MM.1S (cell line): ENCODE data around the gene RPL35.

Experiments used
- DNase-seq: peaks from one replicate; pipeline ENCODE4 v3.0.0-alpha.2; 2015
- H2AFZ ChIP-seq: fragments of 300-600 bp; sonication (generic); 2 replicates; pipeline ENCODE4 v1.6.0; 2016; ENCODE audit warnings: antibody characterized with exemption, low read length
- H3F3A ChIP-seq: fragments of 300-600 bp; sonication (generic); 2 replicates; pipeline ENCODE4 v1.6.1; 2016; ENCODE audit warnings: mild to moderate bottlenecking, antibody characterized with exemption, low read length, moderate library complexity, mixed read lengths; ENCODE audit not compliant: insufficient read depth
- H3K27ac ChIP-seq: fragments of 300-600 bp; sonication (generic); 2 replicates; pipeline ENCODE4 v1.5.1; 2016; ENCODE audit warnings: mild to moderate bottlenecking, low read length
- H3K27me3 ChIP-seq: fragments of 300-600 bp; sonication (generic); replicated peaks from 2 replicates; pipeline ENCODE4 v1.6.0; 2016; ENCODE audit warnings: low read length; ENCODE audit not compliant: insufficient read depth
- H3K36me3 ChIP-seq: fragments of 300-600 bp; sonication (generic); replicated peaks from 2 replicates; pipeline ENCODE4 v1.6.1; 2016; ENCODE audit warnings: mild to moderate bottlenecking, low read length, mixed read lengths; ENCODE audit not compliant: insufficient read depth
- H3K4me1 ChIP-seq: fragments of 300-600 bp; sonication (generic); 2 replicates; pipeline ENCODE4 v1.6.1; 2016; ENCODE audit warnings: low read length, mixed read lengths
- H3K4me2 ChIP-seq: fragments of 300-600 bp; sonication (generic); 2 replicates; pipeline ENCODE4 v1.6.0; 2016; ENCODE audit warnings: low read depth, low read length
- H3K4me3 ChIP-seq: fragments of 300-600 bp; sonication (generic); 2 replicates; pipeline ENCODE4 v1.5.1; 2016; ENCODE audit warnings: low read length, mixed read lengths
- H3K79me2 ChIP-seq: fragments of 300-600 bp; sonication (generic); 2 replicates; pipeline ENCODE4 v1.6.1; 2016; ENCODE audit warnings: mixed run types, low read length, mixed read lengths
- H3K9ac ChIP-seq: fragments of 300-600 bp; sonication (generic); 2 replicates; pipeline ENCODE4 v1.6.1; 2016; ENCODE audit warnings: low read length, mixed read lengths
- H3K9me2 ChIP-seq: fragments of 300-600 bp; sonication (generic); replicated peaks from 2 replicates; pipeline ENCODE4 v1.6.1; 2016; ENCODE audit warnings: mild to moderate bottlenecking, low read length, mixed read lengths; ENCODE audit not compliant: insufficient read depth
- H3K9me3 ChIP-seq: fragments of 300-600 bp; sonication (generic); replicated peaks from 2 replicates; pipeline ENCODE4 v1.6.1; 2016; ENCODE audit warnings: mild to moderate bottlenecking, low read length, mixed read lengths; ENCODE audit not compliant: insufficient read depth
- H4K20me1 ChIP-seq: fragments of 300-600 bp; sonication (generic); 2 replicates; pipeline ENCODE4 v1.6.1; 2016; ENCODE audit warnings: mild to moderate bottlenecking, low read length, moderate library complexity, mixed read lengths; ENCODE audit not compliant: insufficient read depth
- CTCF ChIP-seq: fragments of 300-600 bp; sonication (generic); IDR thresholded peaks from 2 replicates; pipeline ENCODE4 v1.5.1; 2016; ENCODE audit warnings: antibody characterized with exemption, low read length, mixed read lengths
- EZH2 ChIP-seq: fragments of 300-600 bp; sonication (generic); optimal IDR thresholded peaks from 2 replicates; pipeline ENCODE3; 2017; ENCODE audit warnings: low read depth, mild to moderate bottlenecking, antibody characterized with exemption, low read length, mixed read lengths
- EZH2phosphoT487 ChIP-seq: fragments of 300-600 bp; sonication (generic); IDR thresholded peaks from 2 replicates; pipeline ENCODE4 v1.6.1; 2018; ENCODE audit warnings: antibody characterized with exemption, low read length

Gene RPL35

GRCh38 chr9:124820698-124821623 is 40.8 kb downstream of the RPL35 start:
- Histone ChIP-seq H3K27ac (no peak overlapping the region), H3K79me2 (no peaks in the 10 kb centered on the region), H4K20me1 (no peaks in the 10 kb centered on the region), H3K9me3 (no peaks in the 10 kb centered on the region), H3K9ac (no peak overlapping the region), H3F3A (no peaks in the 10 kb centered on the region), H3K9me2 (no peaks in the 10 kb centered on the region), H3K4me2 (no peak overlapping the region), H3K36me3 (no peaks in the 10 kb centered on the region), H3K4me1 (no peaks in the 10 kb centered on the region), H3K27me3 (no peaks in the 10 kb centered on the region), H3K4me3 (no peak overlapping the region), H2AFZ (no peak overlapping the region)
- DNase-seq: no peak
- TF ChIP-seq EZH2phosphoT487: no peak
- TF ChIP-seq CTCF: no peak
- TF ChIP-seq EZH2: no peak

- no peak overlapping the region for H3K9ac ChIP-seq
- TF ChIP-seq CTCF: no peak
- TF ChIP-seq EZH2phosphoT487: no peak
- no peak for TF ChIP-seq EZH2
- H3K4me3 ChIP-seq: no peak overlapping the region
- no peak for DNase-seq
- H3K27ac ChIP-seq: no peak overlapping the region
- H4K20me1 ChIP-seq: no peaks in the 10 kb centered on the region
- no peaks in the 10 kb centered on the region for H3K9me2 ChIP-seq
- no peaks in the 10 kb centered on the region for H3F3A ChIP-seq
- no peaks in the 10 kb centered on the region for H3K79me2 ChIP-seq
- H2AFZ ChIP-seq: 0 out of 2 replicates have a peak overlapping the region, but pooled peaks have one; percentile 0
- no peaks in the 10 kb centered on the region for H3K4me1 ChIP-seq
- no peak overlapping the region for H3K4me2 ChIP-seq
- no peaks in the 10 kb centered on the region for H3K27me3 ChIP-seq
- no peaks in the 10 kb centered on the region for H3K9me3 ChIP-seq
- H3K36me3 ChIP-seq: no peaks in the 10 kb centered on the region
These were observed 43.1 kb downstream of the RPL35 start for GRCh38 chr9:124818431-124819281.

GRCh38 chr9:124815601-124816000 is 46.2 kb downstream of the RPL35 start:
- H3F3A ChIP-seq: no peaks in the 10 kb centered on the region
- no peak overlapping the region for H3K4me2 ChIP-seq
- H3K27ac ChIP-seq: no peak overlapping the region
- H3K36me3 ChIP-seq: no peaks in the 10 kb centered on the region
- no peak for DNase-seq
- H2AFZ ChIP-seq: no peak overlapping the region
- no peak for TF ChIP-seq EZH2
- no peak for TF ChIP-seq CTCF
- TF ChIP-seq EZH2phosphoT487: no peak
- no peak overlapping the region for H3K4me3 ChIP-seq
- H3K79me2 ChIP-seq: no peaks in the 10 kb centered on the region
- H3K9me3 ChIP-seq: no peaks in the 10 kb centered on the region
- H4K20me1 ChIP-seq: no peaks in the 10 kb centered on the region
- no peaks in the 10 kb centered on the region for H3K9me2 ChIP-seq
- H3K4me1 ChIP-seq: no peaks in the 10 kb centered on the region
- no peak overlapping the region for H3K9ac ChIP-seq
- H3K27me3 ChIP-seq: no peaks in the 10 kb centered on the region
